Adrenal gland (tissue), 12 donors: ENCODE measurements around the gene CREBBP. TPM values are rescaled to one million over a fixed set of nuclear protein-coding genes. Genes with fewer than 3 reads are reported as not detected.

Experiments
- DNase-seq, 7 donors: peaks; one replicate each; pipeline ENCODE4 v3.0.0-alpha.2; 2019 to 2020
- H3K27ac ChIP-seq, 5 donors: fragments of 200-600 bp; sonication (generic) in 4 of 5; 1 replicate in 3 of 5; 2 replicates in 2 of 5; pipeline versions ENCODE4 v1.5.1 to v1.8.0; 2016 to 2020; ENCODE audit warnings: mild to moderate bottlenecking in 1 of 5
- H3K27me3 ChIP-seq: fragments of 200-600 bp; 2 replicates; pipeline ENCODE4 v1.8.0; 2021
- H3K36me3 ChIP-seq, 2 donors: fragments of 200-600 bp; replicated peaks in 1 of 2; 1 replicate in 1 of 2; 2 replicates in 1 of 2; pipeline versions ENCODE4 v1.5.1 to v1.8.0; 2018 to 2022
- H3K4me1 ChIP-seq, 2 donors: fragments of 200-600 bp; replicated peaks in 1 of 2; 1 replicate in 1 of 2; 2 replicates in 1 of 2; pipeline versions ENCODE4 v1.5.1 to v1.8.0; 2018 to 2021
- H3K4me3 ChIP-seq, 4 donors: fragments of 200-600 bp; sonication (generic) in 3 of 4; one replicate each; pipeline ENCODE4 v1.5.1; 2016 to 2018
- H3K9me3 ChIP-seq, 3 donors: fragments of 200-600 bp; sonication (generic) in 1 of 3; replicated peaks in 1 of 3; 1 replicate in 2 of 3; 2 replicates in 1 of 3; pipeline versions ENCODE4 v1.5.1 to v1.8.0; 2016 to 2021
- CTCF ChIP-seq, 6 experiments: fragments of 450-650 bp in 4 of 6; fragments of 200-600 bp in 2 of 6; sonication (generic) in 1 of 6; IDR thresholded peaks; 1 replicate in 5 of 6; 2 replicates in 1 of 6; pipeline versions ENCODE4 v1.5.1 to v1.8.0; 2016 to 2021; ENCODE audit warnings: antibody characterized with exemption in 6 of 6, mild to moderate bottlenecking in 2 of 6, moderate library complexity in 1 of 6
- POLR2A ChIP-seq, 2 donors: fragments of 450-650 bp; IDR thresholded peaks; one replicate each; pipeline ENCODE4 v1.6.1; 2017; ENCODE audit warnings: antibody characterized with exemption in 2 of 2, mild to moderate bottlenecking in 2 of 2, moderate library complexity in 1 of 2
- WGBS, 4 donors: extraction: QIAGEN DNeasy Blood & Tissue Kit in 2 of 4; methylation state at CpG; one replicate each; pipeline versions ENCODE4 v1.1.5 to v1.1.7; 2013 to 2017; 5-methylcytosine and 5-hydroxymethylcytosine counted together
- intact Hi-C, 2 donors: fragments of 100-400 bp; cut with DNase I; formaldehyde crosslinking; loops; one replicate each; pipeline versions ENCODE4 v1.14.1 to v1.15.0; 2022 to 2023
- polyA plus RNA-seq, 3 donors: library from polyadenylated mRNA; stranded (reverse); fragments of 200-250 nt in 2 of 3; fragments of 350-450 nt in 1 of 3; fragmentation: Illumina TruSeq in 1 of 3; extraction: RNeasy Lipid Tissue Mini Kit (QIAGEN cat#74804) in 1 of 3; gene quantifications; one replicate each; pipeline ENCODE4 v1.2.3, GENCODE V29; 2013 to 2014
- total RNA-seq, 9 donors: library from RNA; depleted of rRNA in 4 of 9; stranded (reverse); fragments of >200 nt in 4 of 9; fragments of 120-200 nt in 1 of 9; fragmentation: NEBNext Ultra II Directional in 1 of 9; extraction: Animal tissue kit (Norgen Biotek cat#: 25700) in 1 of 9; gene quantifications; one replicate each; pipeline versions ENCODE4 v1.1.0 to v1.2.4, GENCODE V29; 2013 to 2023
- donor health status: healthy with polysubstance abuse.
- donor health status: Bipolar disorder and iron deficiency.
- donor health status: DM: yes; HTN: yes; CAD: no.
- donor health status: DM: no; HTN: no; CAD: no.
- donor health status: DM: no; HTN: no; CAD: no.
- donor health status: DM: yes; HTN: yes; CAD: no.

The CREBBP gene
- total and polyA plus RNA-seq, 12 donors: 13.7 to 67.7 (median 44.1) TPM

GRCh38 chr16:3762107-3762750 lies 118.3 kb downstream of the CREBBP start:
- Histone ChIP-seq H3K9me3 (no peaks in the 10 kb centered on the region), H3K27me3 (no peaks in the 10 kb centered on the region), H3K27ac (no peak overlapping the region), H3K4me1 (no peaks in the 10 kb centered on the region), H3K36me3 (peaks cover 0 to 85% of the 10 kb centered on the region in 2 donors), H3K4me3 (no peak overlapping the region)
- DNase-seq: no peak
- intact Hi-C loops: loop anchor here in 1 of 2 donors (10.0 kb wide), 1 partner anchor 113 kb away; no protein-coding TSS in a partner anchor
- TF ChIP-seq POLR2A (IDR thresholded peaks at IDR 0.05) (no peak), CTCF (IDR thresholded peaks at IDR 0.05) (no peak)
- WGBS, 4 donors: 89 to 95% (median 93%) methylated on average over 25 of the region's 25 CpGs

GRCh38 chr16:3761375-3762106 lies 119.0 kb downstream of the CREBBP start:
- Histone ChIP-seq H3K9me3 (no peaks in the 10 kb centered on the region), H3K4me1 (no peaks in the 10 kb centered on the region), H3K27me3 (no peaks in the 10 kb centered on the region), H3K27ac (no peak overlapping the region), H3K4me3 (no peak overlapping the region), H3K36me3 (peaks cover 0 to 85% of the 10 kb centered on the region in 2 donors)
- WGBS, 4 donors: 86 to 91% (median 89%) methylated on average over 11 to 14 of the region's 14 CpGs
- peak in 1 of 7 donors; percentile 82 for DNase-seq
- intact Hi-C loops: loop anchor here in 1 of 2 donors (10.0 kb wide), 1 partner anchor 113 kb away; no protein-coding TSS in a partner anchor
- TF ChIP-seq POLR2A (IDR thresholded peaks at IDR 0.05): no peak
- TF ChIP-seq CTCF (IDR thresholded peaks at IDR 0.05): no peak

GRCh38 chr16:3760518-3760917 lies 120.0 kb downstream of the CREBBP start:
- no peak for DNase-seq
- Histone ChIP-seq H3K4me3 (no peak overlapping the region), H3K27ac (no peak overlapping the region), H3K4me1 (no peaks in the 10 kb centered on the region), H3K27me3 (no peaks in the 10 kb centered on the region), H3K9me3 (no peaks in the 10 kb centered on the region), H3K36me3 (peaks cover 0 to 86% of the 10 kb centered on the region in 2 donors)
- TF ChIP-seq CTCF (IDR thresholded peaks at IDR 0.05): no peak
- TF ChIP-seq POLR2A (IDR thresholded peaks at IDR 0.05): no peak
- intact Hi-C loops: loop anchor here in 1 of 2 donors (10.0 kb wide), 1 partner anchor 114 kb away; no protein-coding TSS in a partner anchor
- whole genome bisulfite sequencing, 4 donors: 93 to 97% (median 96%) methylated on average over 6 of the region's 6 CpGs

- no peak for TF ChIP-seq POLR2A (IDR thresholded peaks at IDR 0.05)
- TF ChIP-seq CTCF (IDR thresholded peaks at IDR 0.05): no peak
- DNase-seq: no peak
- H3K27me3 ChIP-seq: no peaks in the 10 kb centered on the region
- intact Hi-C loops: loop anchor here in 1 of 2 donors (10.0 kb wide), 1 partner anchor 115 kb away; no protein-coding TSS in a partner anchor
- 92 to 94% (median 93%) methylated on average over 5 of the region's 5 CpGs for WGBS, 4 donors
- H3K4me3 ChIP-seq: no peak overlapping the region
- no peaks in the 10 kb centered on the region for H3K9me3 ChIP-seq
- peaks cover 0 to 85% of the 10 kb centered on the region in 2 donors for H3K36me3 ChIP-seq
- no peak overlapping the region for H3K27ac ChIP-seq
- H3K4me1 ChIP-seq: no peaks in the 10 kb centered on the region
Measured at GRCh38 chr16:3759736-3760135, 120.8 kb downstream of the CREBBP start.
